Measurements from ENCODE around the gene FBN2. TPM values are rescaled to one million over a fixed set of nuclear protein-coding genes. Genes with fewer than 3 reads are reported as not detected.
"Not testable (repeated sequence)": the region's sequence is repeated elsewhere in the genome, so short reads cannot be mapped to it uniquely, and the experiment has no call there.

FBN2 gene
- total RNA-seq, 1 donor from 2014 or later: 875 TPM

- DNase-seq (ENCODE audit: low spot score): no peak
These were observed 175.7 kb downstream of the FBN2 start for GRCh38 chr5:128362370-128362769.

- peak; percentile 62 for DNase-seq (ENCODE audit: low spot score)
These were observed 179.2 kb downstream of the FBN2 start for GRCh38 chr5:128358826-128359225.

- DNase-seq (ENCODE audit: low spot score): no peak
These were observed 180.8 kb downstream of the FBN2 start for GRCh38 chr5:128357226-128357625.

- no peak for DNase-seq (ENCODE audit: low spot score)
These were observed 182.1 kb downstream of the FBN2 start for GRCh38 chr5:128355961-128356360.

DNA sequence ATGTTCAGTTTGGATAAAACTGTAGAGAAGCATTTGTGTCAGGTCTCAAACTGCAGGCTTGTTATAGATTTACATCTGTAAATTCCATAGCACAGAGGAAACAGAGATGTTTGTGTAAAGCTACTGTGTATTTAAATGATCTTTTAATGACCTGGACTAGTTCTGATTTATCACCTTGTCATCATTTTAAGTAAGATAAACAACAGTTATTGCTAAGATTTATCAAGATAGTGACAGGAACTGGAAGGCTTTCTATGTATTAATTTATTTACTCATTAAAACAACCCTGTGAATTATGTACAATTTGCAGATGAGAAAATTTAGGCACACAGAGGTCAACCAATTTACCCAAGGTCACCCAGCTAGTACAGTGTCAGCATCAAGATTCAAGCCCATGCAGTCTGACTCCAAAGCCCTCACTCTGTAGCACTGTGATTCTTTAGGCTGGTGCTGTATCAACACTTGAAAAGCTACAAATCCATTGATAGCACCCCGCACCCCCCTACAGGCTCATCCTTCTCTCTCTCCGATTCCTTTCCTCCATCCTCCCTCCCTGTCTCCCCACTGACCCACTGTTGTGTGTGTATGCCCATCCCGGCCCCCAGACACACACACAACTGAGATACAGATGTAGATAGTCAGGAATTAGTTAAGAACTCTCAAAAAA is 184.5 kb downstream of the FBN2 start:
- DNase-seq (ENCODE audit: low spot score): no peak

DNA sequence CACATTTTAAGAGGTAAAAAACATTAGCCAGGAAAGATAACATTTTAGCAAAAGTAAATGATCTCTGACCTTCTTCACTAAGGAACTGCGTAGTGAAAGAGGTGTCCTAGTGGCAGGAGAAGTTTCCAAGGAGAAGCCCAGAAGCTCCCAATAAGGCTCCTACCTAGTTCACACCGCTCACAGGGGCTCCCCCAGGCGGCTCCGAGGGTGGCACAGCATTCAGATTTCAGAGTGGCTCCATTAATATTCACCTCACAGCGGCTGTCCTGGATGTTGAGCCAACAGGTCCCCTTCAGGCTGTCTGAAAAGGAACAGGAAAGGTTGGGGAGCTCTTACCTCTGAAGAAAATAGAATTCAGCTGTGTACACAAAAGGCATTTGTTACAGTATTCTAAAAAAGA is 187.3 kb downstream of the FBN2 start:
- DNase-seq (ENCODE audit: low spot score): no peak

GRCh38 chr5:128349044-128349858 is 188.8 kb downstream of the FBN2 start:
- peak; percentile 19 for DNase-seq (ENCODE audit: low spot score)

DNA sequence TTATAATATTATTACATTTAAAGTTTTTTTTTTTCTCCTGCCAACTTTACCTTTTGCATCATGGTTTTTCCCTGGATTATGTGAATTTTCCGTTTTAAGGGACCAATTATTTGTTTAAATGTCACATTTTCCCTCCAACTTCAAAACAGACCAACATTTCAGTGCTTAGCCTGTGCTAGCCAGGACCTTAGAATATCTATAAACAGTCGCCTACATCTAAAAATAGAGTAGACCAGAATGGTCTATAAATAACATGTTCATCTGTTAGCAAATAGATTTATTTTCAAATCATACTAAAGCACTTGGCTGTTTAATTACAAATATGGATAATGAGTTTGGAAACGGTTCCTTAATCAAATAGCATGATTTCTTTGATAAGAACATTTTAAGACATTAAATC is 192.0 kb downstream of the FBN2 start:
- DNase-seq (ENCODE audit: low spot score): no peak

DNA sequence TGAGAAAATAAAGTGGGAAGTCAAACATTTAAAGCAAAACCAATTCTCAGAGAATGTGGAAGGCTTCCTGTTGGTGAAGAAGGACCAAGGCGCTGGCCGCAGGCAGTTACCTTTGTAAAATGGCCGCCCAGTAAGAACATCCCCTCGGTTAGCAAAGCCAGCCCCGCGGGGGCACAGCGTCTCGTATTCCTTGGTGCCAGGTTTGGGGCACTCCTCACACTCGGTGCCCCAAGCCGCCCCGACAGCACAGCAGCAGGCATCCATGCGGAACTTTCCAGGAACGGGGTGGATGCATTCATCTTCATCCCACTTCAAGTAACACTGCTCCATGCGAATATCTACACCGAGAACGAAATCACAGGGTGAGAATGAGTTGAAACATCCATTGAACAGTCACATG is 192.8 kb downstream of the FBN2 start:
- DNase-seq (ENCODE audit: low spot score): no peak

DNA sequence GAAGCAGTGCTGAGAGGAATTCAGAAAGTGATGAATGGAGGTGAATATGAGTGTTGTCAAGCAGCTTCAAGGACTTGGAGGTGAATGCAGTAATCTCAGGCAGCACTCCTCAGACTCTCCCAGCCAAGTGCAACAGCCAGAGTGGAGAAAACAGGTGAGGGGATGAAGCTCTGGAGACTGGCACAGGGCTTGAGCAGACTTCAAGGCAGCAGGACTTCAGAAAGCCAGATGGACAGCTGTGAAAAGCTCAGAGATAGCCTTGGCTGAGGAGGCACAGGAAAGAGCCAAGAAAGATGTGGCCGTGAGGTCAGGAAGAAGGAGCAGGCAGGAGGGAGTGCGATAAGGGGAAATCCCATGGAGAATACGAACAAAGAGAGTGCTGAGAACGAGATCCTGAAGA is 194.9 kb downstream of the FBN2 start:
- DNase-seq (ENCODE audit: low spot score): no peak

DNA sequence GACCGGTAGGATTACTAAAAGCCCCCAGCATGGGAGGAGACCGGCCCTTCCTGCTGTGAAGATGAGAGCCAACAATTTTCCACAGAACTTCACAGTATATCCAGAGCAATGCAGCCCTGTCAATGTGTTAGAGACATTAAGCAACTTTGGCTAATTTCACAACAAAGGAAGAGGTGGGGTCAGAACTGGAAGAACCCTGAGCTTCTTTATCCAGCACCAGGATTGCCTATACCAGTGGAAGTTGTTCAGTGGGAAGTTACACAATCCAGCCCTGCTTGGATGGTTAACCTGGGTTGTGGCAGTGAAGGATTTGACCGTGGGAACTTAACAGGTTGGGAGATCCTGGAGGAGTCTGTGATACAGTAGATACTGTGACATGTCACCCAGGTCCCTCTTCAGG is 197.0 kb downstream of the FBN2 start:
- DNase-seq (ENCODE audit: low spot score): no peak

GRCh38 chr5:128340648-128341047 is 197.4 kb downstream of the FBN2 start:
- DNase-seq (ENCODE audit: low spot score): no peak

DNA sequence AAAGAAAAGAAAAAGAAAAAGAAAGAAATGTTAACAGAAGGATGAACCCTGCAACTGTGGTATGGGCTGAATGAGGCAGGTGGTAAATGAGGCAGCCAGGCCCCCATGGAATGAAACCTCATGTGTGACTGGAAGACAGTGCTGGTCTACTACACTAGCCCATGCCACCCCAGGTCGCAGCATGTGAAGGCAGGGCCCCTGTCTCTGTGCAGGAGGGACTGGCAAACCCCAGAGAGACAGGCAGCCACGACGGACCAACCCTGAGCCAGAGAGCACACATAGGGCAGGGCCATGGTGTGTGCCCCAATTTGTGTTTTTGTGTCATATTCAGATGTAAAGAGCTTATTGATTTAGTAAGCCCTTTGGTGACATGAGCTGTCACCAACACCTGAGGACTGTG is 198.5 kb downstream of the FBN2 start:
- no peak for DNase-seq (ENCODE audit: low spot score)

DNA sequence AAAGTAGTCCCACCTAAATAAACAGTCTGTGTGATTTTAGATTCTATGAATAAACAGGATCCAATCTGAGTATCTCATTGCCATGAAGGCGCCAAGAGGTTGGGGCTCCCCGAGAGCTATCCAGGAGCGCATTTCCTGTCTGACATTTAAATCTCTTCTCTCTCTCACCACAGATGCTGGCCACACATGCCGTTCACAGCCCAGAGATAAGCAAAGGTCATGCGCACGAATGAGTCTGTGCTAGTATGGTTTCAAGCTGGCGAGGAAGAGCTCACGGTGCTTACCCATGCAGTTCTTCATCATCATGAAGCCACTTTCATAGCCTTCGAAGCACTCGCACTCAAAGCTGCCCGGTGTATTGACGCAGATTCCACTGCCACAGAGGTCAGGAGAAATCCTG is 199.4 kb downstream of the FBN2 start:
- DNase-seq (ENCODE audit: low spot score): no peak

- no peak for DNase-seq (ENCODE audit: low spot score)
These were observed 202.7 kb downstream of the FBN2 start for GRCh38 chr5:128335339-128335738.

DNA sequence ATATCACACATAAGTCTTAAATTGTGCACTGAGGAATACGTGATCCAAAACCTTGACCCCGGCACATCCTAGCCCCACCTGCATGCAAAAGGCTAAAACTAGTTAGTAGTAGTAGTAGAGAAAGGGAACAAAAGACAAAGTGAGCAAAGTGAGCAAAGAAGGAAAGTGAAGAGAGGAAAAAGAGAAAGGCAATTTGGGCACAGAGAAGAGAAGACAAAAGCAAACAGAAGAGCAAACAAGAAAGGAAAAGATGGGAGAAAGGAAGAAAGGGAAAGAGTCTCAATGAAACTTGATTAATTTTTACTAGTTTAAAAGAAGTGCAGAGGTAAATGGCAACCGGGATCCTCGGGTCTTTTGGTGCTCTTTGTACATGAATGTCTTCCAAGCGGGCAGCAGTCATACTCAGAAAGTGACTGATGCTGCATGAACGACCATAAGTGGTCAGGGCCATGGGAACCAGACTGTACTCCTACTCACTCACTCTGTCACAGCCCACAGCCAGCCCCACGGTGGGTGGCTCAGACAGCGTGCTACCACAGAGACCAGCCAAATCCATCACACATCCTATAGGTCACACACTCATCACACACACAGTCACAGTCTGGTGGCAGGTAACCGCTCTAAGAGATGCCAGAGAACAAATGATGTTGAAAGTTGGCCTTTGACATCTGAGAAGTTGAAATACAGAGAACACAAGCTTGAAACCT is 203.9 kb downstream of the FBN2 start:
- DNase-seq (ENCODE audit: low spot score): no peak

- no peak for DNase-seq (ENCODE audit: low spot score)
These were observed 206.8 kb downstream of the FBN2 start for GRCh38 chr5:128331261-128331660.

DNA sequence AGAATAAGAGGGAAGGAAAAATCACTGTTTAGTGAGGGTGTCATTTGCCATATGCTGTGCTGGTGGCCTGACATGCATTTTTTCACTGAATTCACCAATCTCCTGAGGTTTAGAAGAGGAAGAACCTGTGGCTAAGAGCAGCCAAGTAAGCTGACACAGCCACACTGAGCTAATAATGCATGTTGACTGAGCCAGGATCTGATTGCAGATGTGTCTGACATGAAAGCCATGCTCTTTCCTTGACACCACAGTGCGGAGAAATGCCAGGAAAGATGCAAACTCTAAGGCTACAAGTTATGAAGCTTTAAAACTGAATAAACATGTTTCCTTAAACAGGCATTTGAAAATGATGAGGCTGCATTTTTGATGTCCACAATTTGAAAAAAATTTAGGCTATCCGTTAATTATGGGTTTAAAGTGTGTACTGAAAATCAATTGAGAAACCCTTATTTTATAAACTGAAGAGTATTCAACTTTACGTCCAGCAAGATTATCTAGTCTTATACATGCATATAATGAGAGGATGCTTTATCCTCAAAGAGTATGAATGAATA is 208.6 kb downstream of the FBN2 start:
- DNase-seq (ENCODE audit: low spot score): no peak

GRCh38 chr5:128328446-128328845 is 209.6 kb downstream of the FBN2 start:
- DNase-seq (ENCODE audit: low spot score): no peak

DNA sequence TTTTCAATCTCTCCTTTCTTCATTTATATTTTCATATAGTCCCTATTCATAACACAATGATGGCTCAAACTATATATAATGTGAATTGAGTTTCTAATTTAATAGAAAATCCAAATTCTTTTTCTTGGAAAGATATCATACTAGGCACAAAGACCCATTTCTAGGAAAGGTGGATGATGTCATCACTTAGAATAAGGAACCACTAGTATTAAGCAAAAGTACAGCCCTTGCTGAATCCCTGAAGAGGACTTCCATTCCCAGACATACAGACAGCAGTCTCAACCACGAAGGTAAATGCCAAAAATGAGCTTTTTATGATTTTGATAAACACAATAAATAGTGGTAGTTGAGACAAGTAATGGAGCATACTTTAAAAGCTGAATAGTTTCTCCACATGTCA is 210.0 kb downstream of the FBN2 start:
- DNase-seq (ENCODE audit: low spot score): no peak

GRCh38 chr5:128321418-128321817 is 216.6 kb downstream of the FBN2 start:
- DNase-seq (ENCODE audit: low spot score): not testable (repeated sequence)

- peak; percentile 23 for DNase-seq (ENCODE audit: low spot score)
These were observed 219.4 kb downstream of the FBN2 start for GRCh38 chr5:128318691-128319090.

Measured in umbilical cord (tissue), 2 donors.